ENCODE results near the gene SLC6A6.

DNA sequence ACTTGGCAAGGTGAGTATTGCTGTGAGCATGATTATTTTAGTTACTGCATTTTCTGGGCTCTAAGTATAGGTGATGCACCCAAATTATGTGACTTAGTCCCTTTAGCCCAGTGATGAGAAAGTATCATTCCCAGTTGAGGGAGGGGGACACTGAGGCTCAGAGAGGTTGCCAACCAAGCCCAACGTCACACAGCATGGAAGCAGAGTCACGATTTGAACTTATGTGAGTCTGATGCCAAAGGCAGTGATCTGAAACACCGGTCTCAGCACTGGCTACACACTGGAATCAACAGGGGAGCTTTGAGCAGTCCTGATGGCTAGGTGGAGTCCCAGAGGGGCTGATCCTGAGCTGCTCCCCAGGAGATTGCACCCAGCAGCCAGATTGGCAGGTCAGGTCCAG is 39.5 kb upstream of the SLC6A6 start:
- no peak for TF ChIP-seq POLR2A (IDR thresholded peaks at IDR 0.05)
- TF ChIP-seq, protein P1, sequence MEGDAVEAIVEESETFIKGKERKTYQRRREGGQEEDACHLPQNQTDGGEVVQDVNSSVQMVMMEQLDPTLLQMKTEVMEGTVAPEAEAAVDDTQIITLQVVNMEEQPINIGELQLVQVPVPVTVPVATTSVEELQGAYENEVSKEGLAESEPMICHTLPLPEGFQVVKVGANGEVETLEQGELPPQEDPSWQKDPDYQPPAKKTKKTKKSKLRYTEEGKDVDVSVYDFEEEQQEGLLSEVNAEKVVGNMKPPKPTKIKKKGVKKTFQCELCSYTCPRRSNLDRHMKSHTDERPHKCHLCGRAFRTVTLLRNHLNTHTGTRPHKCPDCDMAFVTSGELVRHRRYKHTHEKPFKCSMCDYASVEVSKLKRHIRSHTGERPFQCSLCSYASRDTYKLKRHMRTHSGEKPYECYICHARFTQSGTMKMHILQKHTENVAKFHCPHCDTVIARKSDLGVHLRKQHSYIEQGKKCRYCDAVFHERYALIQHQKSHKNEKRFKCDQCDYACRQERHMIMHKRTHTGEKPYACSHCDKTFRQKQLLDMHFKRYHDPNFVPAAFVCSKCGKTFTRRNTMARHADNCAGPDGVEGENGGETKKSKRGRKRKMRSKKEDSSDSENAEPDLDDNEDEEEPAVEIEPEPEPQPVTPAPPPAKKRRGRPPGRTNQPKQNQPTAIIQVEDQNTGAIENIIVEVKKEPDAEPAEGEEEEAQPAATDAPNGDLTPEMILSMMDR (IDR thresholded peaks at IDR 0.05) = no peak

Data from stomach (tissue), 4 donors.